DOHH2 (cell line): Measurements from ENCODE around the gene SLC30A2.

Experiments
- H3F3A ChIP-seq: fragments of 200-600 bp; sonication (generic), shearing (Covaris generic); 2 replicates; pipeline ENCODE4 v1.6.0; 2016; ENCODE audit warnings: antibody characterized with exemption, mild to moderate bottlenecking; ENCODE audit not compliant: control insufficient read depth, insufficient read depth
- H3K27ac ChIP-seq: fragments of 200-600 bp; sonication (generic); 2 replicates; pipeline ENCODE4 v1.5.1; 2014; ENCODE audit warnings: low read depth, mild to moderate bottlenecking, low read length, moderate library complexity
- H3K27me3 ChIP-seq: fragments of 200-600 bp; sonication (generic); 2 replicates; pipeline ENCODE4 v1.6.1; 2014; ENCODE audit warnings: mild to moderate bottlenecking, low read length, mixed read lengths; ENCODE audit not compliant: control insufficient read depth
- H3K36me3 ChIP-seq: fragments of 200-600 bp; sonication (generic); 2 replicates; pipeline ENCODE4 v1.6.1; 2014; ENCODE audit warnings: mild to moderate bottlenecking, low read length, moderate library complexity, mixed read lengths; ENCODE audit not compliant: control insufficient read depth
- H3K4me1 ChIP-seq: fragments of 200-600 bp; sonication (generic); 2 replicates; pipeline ENCODE4 v1.6.1; 2014; ENCODE audit warnings: mild to moderate bottlenecking, low read length, mixed read lengths; ENCODE audit not compliant: control insufficient read depth
- H3K4me2 ChIP-seq: fragments of 200-600 bp; sonication (generic); 2 replicates; pipeline ENCODE4 v1.6.0; 2014; ENCODE audit warnings: mild to moderate bottlenecking, low read length, moderate library complexity
- H3K4me3 ChIP-seq: fragments of 200-600 bp; sonication (generic); 2 replicates; pipeline ENCODE4 v1.5.1; 2014; ENCODE audit warnings: mild to moderate bottlenecking, low read length, mixed read lengths
- H3K79me2 ChIP-seq: fragments of 200-600 bp; sonication (generic); 2 replicates; pipeline ENCODE4 v1.6.1; 2014; ENCODE audit warnings: mild to moderate bottlenecking, low read length, mixed read lengths; ENCODE audit not compliant: control insufficient read depth
- H3K9me2 ChIP-seq: fragments of 200-600 bp; sonication (generic); replicated peaks from 2 replicates; pipeline ENCODE4 v1.6.1; 2014; ENCODE audit warnings: mild to moderate bottlenecking, low read length, mixed read lengths; ENCODE audit not compliant: control insufficient read depth
- H3K9me3 ChIP-seq: fragments of 200-600 bp; sonication (generic); 2 replicates; pipeline ENCODE4 v1.6.1; 2014; ENCODE audit warnings: antibody characterized with exemption, low read length, mixed read lengths; ENCODE audit not compliant: control insufficient read depth, insufficient read depth
- H4K20me1 ChIP-seq: fragments of 200-600 bp; sonication (generic); 2 replicates; pipeline ENCODE4 v1.6.0; 2014; ENCODE audit warnings: low read depth, mild to moderate bottlenecking, antibody characterized with exemption, low read length, moderate library complexity; ENCODE audit not compliant: control insufficient read depth, insufficient read depth
- EZH2phosphoT487 ChIP-seq: fragments of 200-600 bp; sonication (generic); IDR thresholded peaks from 2 replicates; pipeline ENCODE4 v1.6.1; 2017; ENCODE audit warnings: borderline replicate concordance, mild to moderate bottlenecking, antibody characterized with exemption, low read length, moderate library complexity, mixed read lengths
- TF ChIP-seq, protein P1 (sequence below): fragments of 200-600 bp; sonication (generic); IDR thresholded peaks from one replicate; pipeline ENCODE4 v1.5.1; 2014; ENCODE audit warnings: antibody characterized with exemption, mild to moderate bottlenecking, low read depth, low read length; ENCODE audit not compliant: poor library complexity, severe bottlenecking

Gene SLC30A2

DNA sequence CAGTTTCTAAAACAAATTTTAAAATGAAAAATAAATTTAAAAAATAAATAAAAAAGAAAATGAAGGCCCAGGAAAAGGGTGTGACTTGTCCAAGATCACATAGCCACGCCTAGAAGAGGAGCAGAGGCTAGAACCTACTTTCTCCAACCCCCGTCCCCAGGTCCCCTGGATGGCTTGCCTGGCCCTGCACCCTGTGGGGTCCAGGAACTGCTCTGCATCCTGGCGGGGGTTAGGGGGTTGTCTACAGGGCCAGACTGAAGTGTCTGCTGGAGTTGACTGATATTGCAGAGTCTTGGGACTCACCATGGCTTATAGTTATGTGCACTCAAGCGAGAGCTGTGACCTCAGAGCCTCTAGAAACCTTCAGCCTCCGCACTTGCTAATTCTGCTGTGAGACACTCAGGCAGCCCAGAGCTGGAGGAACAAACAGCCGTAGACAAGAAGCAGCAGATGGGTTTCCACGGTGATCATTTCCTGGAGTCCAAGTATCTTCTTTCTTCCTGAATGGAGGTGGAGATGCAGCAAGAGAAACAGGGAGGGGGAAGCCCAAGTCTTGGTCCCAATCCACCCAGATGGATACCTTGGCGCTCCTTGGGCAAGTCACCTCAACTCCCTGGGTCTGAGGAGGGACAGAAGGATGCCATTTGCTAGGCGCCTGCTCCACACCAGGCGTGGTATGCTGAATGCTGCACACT is 29.5 kb downstream of the SLC30A2 start:
- peaks cover 3% of the 10 kb centered on the region; the same call in 1 of the 2 replicates for H3K27me3 ChIP-seq
- no peaks in the 10 kb centered on the region for H3F3A ChIP-seq
- no peaks in the 10 kb centered on the region for H3K36me3 ChIP-seq
- H3K79me2 ChIP-seq, result no peaks in the 10 kb centered on the region
- H4K20me1 ChIP-seq, result no peaks in the 10 kb centered on the region
- no peak overlapping the region for H3K4me2 ChIP-seq
- no peaks in the 10 kb centered on the region for H3K4me1 ChIP-seq
- TF ChIP-seq EZH2phosphoT487, result no peak
- TF ChIP-seq, protein P1, sequence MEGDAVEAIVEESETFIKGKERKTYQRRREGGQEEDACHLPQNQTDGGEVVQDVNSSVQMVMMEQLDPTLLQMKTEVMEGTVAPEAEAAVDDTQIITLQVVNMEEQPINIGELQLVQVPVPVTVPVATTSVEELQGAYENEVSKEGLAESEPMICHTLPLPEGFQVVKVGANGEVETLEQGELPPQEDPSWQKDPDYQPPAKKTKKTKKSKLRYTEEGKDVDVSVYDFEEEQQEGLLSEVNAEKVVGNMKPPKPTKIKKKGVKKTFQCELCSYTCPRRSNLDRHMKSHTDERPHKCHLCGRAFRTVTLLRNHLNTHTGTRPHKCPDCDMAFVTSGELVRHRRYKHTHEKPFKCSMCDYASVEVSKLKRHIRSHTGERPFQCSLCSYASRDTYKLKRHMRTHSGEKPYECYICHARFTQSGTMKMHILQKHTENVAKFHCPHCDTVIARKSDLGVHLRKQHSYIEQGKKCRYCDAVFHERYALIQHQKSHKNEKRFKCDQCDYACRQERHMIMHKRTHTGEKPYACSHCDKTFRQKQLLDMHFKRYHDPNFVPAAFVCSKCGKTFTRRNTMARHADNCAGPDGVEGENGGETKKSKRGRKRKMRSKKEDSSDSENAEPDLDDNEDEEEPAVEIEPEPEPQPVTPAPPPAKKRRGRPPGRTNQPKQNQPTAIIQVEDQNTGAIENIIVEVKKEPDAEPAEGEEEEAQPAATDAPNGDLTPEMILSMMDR, result no peak
- no peak overlapping the region for H3K27ac ChIP-seq
- H3K9me2 ChIP-seq, result no peaks in the 10 kb centered on the region
- no peaks in the 10 kb centered on the region for H3K9me3 ChIP-seq
- H3K4me3 ChIP-seq, result no peak overlapping the region

DNA sequence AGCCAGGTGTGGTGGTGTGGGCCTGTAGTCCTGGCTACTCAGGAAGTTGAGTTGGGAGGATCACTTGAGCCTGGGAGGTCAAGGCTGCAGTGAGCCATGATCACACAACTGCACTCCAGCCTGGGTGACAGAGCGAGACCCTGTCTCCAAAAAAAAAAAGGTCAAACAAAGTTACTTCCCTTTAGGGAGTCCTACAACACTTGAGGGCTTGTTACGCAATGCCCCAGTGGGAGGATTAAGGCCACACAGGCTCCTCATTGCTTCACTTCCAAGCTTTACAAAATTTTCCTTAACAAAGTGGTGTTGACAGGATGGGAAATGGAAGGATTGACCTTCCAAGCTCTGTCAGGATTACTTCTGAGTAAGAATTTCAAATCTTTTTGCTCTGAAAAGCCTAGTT is 30.6 kb downstream of the SLC30A2 start:
- no peaks in the 10 kb centered on the region for H3K9me3 ChIP-seq
- no peaks in the 10 kb centered on the region for H4K20me1 ChIP-seq
- no peaks in the 10 kb centered on the region for H3K4me1 ChIP-seq
- no peak overlapping the region for H3K4me2 ChIP-seq
- no peak for TF ChIP-seq EZH2phosphoT487
- TF ChIP-seq, protein P1, result no peak
- H3F3A ChIP-seq, result no peaks in the 10 kb centered on the region
- no peaks in the 10 kb centered on the region for H3K79me2 ChIP-seq
- no peaks in the 10 kb centered on the region for H3K9me2 ChIP-seq
- no peaks in the 10 kb centered on the region for H3K36me3 ChIP-seq
- H3K27me3 ChIP-seq, result peaks cover 3% of the 10 kb centered on the region; the same call in 1 of the 2 replicates
- H3K27ac ChIP-seq, result no peak overlapping the region
- H3K4me3 ChIP-seq, result no peak overlapping the region

DNA sequence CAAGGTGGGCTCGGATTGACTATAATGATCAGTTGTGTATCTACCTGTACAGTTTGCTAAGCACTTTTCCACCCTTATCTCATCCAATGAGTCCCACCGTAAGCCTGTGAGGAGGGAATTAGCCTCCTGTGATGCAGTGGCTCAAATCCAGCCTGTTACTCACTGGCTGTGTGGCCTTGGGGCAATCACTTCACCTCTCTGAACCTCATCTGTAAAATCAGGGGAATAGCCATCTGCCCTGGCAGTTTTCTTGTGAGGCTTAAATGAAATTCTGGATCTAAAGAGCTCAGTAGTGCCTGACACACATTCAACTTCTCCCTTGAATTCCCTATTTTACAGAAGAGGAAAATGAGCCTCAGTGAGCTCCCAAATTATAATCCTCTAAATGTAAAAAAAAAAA is 31.7 kb downstream of the SLC30A2 start:
- H3K9me2 ChIP-seq, result no peaks in the 10 kb centered on the region
- H3F3A ChIP-seq, result no peaks in the 10 kb centered on the region
- H3K4me3 ChIP-seq, result no peak overlapping the region
- H4K20me1 ChIP-seq, result no peaks in the 10 kb centered on the region
- H3K27me3 ChIP-seq, result no peaks in the 10 kb centered on the region
- no peak overlapping the region for H3K27ac ChIP-seq
- TF ChIP-seq, protein P1, result no peak
- no peak for TF ChIP-seq EZH2phosphoT487
- no peaks in the 10 kb centered on the region for H3K9me3 ChIP-seq
- H3K4me2 ChIP-seq, result no peak overlapping the region
- H3K4me1 ChIP-seq, result peaks cover 3% of the 10 kb centered on the region
- H3K79me2 ChIP-seq, result no peaks in the 10 kb centered on the region
- H3K36me3 ChIP-seq, result no peaks in the 10 kb centered on the region
